Measurements from ENCODE around the gene TYMP.

DNA sequence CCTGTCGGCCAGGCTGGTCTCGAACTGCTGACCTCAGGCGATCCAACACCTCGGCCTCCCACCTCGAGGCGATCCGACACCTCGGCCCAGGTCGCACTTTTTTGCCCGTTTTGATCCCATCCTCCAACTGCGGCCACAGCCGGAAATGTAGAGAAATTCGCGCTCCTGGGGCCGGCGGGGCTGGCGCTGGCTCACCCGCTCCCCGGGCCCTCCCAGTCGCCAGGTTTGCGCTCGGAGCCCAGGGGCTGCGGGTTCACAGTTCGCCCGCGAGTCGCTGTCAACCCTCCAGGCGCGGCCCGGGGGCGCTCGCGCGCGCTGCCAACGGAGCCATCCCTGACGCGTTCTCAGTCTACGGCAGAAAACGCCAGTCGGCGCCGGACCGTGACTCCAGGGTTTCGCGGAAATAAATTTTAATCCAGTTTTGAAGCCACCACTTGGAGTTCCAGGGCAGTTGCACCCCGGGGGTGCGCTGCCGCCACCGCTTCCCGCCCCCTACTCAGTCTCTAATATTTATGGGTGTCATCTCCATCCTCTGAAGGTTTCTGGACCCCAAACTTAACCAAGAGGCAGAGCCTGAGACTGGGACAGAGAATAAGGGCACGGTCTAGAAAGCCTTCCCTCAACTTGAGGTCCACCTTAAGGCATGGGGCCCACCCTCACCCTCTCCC, 14.4 kb upstream of the TYMP start:
- TF ChIP-seq EZH2 (IDR thresholded peaks at IDR 0.05; ENCODE audit: borderline replicate concordance, low read length), result no peak
- TF ChIP-seq, protein P1, sequence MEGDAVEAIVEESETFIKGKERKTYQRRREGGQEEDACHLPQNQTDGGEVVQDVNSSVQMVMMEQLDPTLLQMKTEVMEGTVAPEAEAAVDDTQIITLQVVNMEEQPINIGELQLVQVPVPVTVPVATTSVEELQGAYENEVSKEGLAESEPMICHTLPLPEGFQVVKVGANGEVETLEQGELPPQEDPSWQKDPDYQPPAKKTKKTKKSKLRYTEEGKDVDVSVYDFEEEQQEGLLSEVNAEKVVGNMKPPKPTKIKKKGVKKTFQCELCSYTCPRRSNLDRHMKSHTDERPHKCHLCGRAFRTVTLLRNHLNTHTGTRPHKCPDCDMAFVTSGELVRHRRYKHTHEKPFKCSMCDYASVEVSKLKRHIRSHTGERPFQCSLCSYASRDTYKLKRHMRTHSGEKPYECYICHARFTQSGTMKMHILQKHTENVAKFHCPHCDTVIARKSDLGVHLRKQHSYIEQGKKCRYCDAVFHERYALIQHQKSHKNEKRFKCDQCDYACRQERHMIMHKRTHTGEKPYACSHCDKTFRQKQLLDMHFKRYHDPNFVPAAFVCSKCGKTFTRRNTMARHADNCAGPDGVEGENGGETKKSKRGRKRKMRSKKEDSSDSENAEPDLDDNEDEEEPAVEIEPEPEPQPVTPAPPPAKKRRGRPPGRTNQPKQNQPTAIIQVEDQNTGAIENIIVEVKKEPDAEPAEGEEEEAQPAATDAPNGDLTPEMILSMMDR (conservative IDR thresholded peaks at IDR 0.05 in 1 of 2, IDR thresholded peaks at IDR 0.05 in 1 of 2; ENCODE audit: extremely low read depth in 1 of 2, insufficient read depth in 1 of 2, low read depth in 1 of 2, low read length in 2 of 2), result peak in 1 of 2 donors; percentile 41

Data from mammary epithelial cell (primary cell).